Measurements from ENCODE around the gene FAM199X.
A peak's percentile ranks its signal among the peaks of the same experiment; 100 is the strongest.
"Not testable (repeated sequence)": the region's sequence is repeated elsewhere in the genome, so short reads cannot be mapped to it uniquely, and the experiment has no call there.

The FAM199X gene

DNA sequence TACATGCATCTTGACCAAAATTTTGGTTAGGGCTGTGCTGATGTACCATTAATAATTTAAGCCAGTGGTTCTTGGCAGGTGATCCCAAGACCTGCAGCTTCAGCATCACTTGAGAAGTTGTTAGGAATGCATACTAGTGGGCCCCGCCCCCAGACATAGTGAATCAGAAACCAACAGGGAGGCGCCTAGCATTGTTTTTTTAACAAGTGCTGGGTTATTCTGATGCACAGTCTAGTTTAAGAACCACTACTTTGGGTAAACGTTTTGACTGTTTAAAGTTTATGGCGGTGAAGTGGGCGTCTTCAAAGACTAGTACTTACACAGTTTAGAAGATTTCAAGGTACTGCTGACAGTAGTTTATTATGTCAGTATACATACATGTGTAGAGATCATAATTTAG lies 23.6 kb downstream of the FAM199X start:
- DNase-seq (ENCODE audit: low spot score) = no peak

DNA sequence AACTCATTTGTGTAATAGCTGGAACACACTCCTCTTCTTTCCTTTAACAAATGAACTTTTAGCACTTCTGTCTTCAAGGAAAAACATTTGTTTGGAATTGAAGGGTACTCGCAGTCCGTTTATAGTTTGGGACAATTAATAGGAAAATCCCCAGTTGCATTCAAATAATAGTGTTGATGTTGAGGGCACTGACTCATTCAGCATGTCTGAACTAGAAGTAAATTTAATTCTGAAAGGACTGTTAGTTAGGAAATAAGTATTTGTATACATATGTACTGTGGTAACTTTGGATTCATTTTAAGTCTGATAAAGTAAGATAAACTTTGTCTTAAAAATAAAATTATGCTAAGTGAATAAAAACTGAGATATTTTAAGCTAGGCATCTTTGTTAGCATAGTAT lies 27.2 kb downstream of the FAM199X start:
- DNase-seq (ENCODE audit: low spot score) = no peak

- no peak for DNase-seq (ENCODE audit: low spot score)
Measured at GRCh38 chrX:104195013-104195412, 28.8 kb downstream of the FAM199X start.

- DNase-seq (ENCODE audit: low spot score) = peak; percentile 4
Measured at GRCh38 chrX:104195489-104196084, 29.3 kb downstream of the FAM199X start.

GRCh38 chrX:104205548-104205947 lies 39.3 kb downstream of the FAM199X start:
- no peak for DNase-seq (ENCODE audit: low spot score)

DNA sequence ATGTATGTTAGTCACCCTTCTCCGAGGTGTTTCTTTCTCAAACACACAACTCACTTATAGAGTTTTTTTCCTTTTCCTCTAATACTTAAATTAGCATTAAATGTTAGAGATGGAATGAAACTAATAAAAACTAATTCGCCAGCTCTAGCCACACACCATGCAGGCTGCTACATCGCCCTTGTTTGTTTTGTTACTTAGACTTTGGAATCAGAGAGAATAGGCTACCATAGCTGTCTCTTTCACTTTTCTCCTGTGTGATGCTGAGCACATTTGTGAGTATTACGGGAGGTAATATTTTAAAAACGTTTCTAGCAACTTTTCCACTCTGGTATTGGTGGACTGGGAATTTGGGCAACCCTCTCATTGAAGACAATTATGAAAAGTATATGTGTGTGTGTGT lies 44.9 kb downstream of the FAM199X start:
- DNase-seq (ENCODE audit: low spot score) = no peak

- DNase-seq (ENCODE audit: low spot score) = not testable (repeated sequence)
Measured at GRCh38 chrX:104230060-104230459, 63.8 kb downstream of the FAM199X start.

Measured in SK-N-DZ (cell line).